Fibroblast of gingiva (primary cell): Measurements from ENCODE around the gene PNMA8C.
"Not testable (repeated sequence)": the region's sequence is repeated elsewhere in the genome, so short reads cannot be mapped to it uniquely, and the experiment has no call there.

ENCODE experiments used
- DNase-seq: peaks from one replicate; pipeline ENCODE4 v3.0.0-alpha.2; 2011; ENCODE audit warnings: low read depth

Gene PNMA8C

GRCh38 chr19:46447006-46447405 is 18.3 kb upstream of the PNMA8C start:
- no peak for DNase-seq

- no peak for DNase-seq
Observed at GRCh38 chr19:46446021-46446420, 17.3 kb upstream of the PNMA8C start.

DNA sequence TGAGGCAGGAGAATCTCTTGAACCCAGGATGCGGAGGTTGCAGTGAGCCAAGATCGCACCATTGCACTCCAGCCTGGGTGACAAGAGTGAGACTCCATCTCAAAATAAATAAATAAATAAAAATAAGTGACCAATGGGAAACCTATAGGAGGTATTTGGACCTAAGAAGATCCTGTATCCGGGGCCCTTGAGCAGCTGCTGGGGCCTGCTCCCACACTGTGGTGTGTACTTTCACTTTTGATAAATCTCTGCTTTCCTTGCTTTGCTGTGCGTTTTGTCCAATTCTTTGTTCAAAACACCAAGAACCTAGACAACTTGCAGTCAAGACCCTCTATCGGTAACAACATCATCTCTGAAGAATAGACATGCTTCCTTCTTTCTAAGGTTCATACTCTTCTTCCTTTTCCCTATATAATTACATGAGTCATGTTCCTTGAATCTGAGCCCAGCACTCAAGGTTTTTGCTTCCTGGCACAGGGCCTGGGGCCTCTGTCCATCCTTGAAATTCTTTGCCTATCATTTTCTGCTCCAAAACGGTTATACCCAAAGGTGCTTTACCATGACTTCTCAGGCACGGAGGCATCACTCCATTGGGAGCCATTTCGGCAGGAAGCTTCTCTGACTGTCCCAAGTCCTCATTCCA is 14.2 kb upstream of the PNMA8C start:
- peak; percentile 59 for DNase-seq

- DNase-seq: no peak
Observed at GRCh38 chr19:46441866-46442265, 13.1 kb upstream of the PNMA8C start.

GRCh38 chr19:46435689-46436088 is 7.0 kb upstream of the PNMA8C start:
- DNase-seq: not testable (repeated sequence)

DNA sequence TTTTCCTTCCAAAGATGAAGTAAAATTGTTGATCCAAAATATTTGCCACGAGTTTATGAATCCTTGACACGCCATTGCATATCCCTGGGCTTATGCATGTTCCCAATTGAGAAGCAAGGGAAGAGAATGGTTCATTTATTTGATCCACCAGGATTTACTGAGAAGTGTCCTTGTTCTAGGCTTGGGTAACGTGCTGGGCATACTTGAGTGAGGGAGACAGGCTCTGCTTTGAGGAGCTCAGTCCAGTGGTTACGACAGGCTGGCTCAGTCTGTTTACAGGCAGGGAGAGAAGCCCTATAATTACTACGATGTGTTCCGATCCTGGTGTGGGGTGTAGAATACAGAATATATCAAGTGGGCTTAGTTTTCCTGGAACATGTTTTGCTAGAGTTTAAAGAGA is 6.3 kb upstream of the PNMA8C start:
- no peak for DNase-seq

DNA sequence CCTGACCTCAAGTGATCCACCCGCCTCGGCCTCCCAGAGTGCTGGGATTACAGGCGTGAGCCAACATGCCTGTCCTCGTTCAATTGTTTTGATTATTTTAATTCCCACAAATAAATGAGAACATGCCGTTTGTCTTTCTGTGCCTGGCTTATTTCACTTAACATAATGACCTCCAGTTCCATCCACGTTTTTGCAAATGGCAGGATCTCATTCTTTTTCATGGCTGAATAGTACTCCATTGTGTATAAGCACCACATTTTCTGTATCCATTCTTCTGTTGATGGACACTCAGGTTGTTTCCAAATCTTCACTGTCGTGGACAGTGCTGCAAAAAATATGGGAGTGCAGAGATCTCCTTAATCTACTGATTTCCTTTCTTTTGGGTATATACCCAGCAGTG is 4.7 kb upstream of the PNMA8C start:
- DNase-seq: not testable (repeated sequence)

- no peak for DNase-seq
Observed at GRCh38 chr19:46431824-46432223, 3.1 kb upstream of the PNMA8C start.

- DNase-seq: no peak
Observed at GRCh38 chr19:46429999-46430398, 1.3 kb upstream of the PNMA8C start.

GRCh38 chr19:46427518-46428045 is 1.2 kb downstream of the PNMA8C start:
- DNase-seq: no peak

DNA sequence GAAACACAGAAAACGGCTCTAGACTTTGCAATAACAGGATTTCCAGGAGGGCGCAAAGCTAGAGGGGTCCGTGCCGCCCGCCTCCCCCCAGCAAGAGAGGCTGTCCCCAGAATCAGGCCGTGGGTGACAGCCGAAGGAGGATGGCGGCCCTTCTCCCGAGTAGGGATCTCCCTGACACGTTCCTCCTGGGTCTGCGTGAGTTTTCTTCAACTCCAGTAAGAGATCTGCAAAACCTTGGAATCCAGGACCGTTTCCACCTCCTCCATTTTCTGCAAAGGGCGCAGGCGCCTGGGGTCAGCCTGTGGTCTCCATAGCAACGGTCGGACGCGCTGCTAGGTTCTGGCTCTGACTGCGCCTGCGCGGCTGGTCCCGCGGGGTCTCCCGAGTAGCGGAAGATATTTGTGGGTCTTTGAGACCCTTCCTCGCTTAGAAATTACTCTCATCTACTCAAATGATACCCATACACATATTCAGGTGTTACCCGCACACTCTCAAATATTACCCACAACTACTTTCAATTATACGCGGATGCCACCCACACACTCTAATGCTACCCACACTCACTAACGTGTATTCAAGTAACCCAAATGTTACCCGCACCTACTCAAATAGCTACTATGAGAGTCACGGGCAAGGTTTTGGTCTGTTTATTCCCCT is 2.1 kb downstream of the PNMA8C start:
- peak; percentile 72 for DNase-seq

DNA sequence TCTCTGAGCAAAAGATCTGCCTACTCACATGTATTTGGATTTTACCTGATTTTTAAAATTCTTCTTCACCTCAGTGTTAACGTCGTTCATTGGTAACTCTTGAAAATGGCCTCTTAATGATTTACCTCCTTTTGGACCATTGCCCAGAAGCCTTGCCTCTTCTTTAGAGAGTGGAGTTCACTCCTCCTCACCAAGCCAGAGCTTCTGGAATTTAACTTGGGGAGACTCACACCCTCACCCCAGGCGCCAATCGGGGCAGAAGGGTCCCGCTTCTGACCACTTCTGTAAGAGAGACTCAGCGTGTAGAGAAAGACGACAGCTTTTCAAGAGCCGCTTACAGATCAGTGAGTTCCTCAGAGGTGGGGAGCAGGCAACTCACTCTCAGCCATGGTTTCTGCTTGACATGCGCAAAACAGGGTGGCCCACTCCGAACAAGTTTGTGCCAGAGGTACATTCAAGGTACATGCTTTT is 2.7 kb downstream of the PNMA8C start:
- DNase-seq: no peak

- DNase-seq: no peak
Observed at GRCh38 chr19:46423188-46423587, 5.5 kb downstream of the PNMA8C start.

- no peak for DNase-seq
Observed at GRCh38 chr19:46422344-46422743, 6.4 kb downstream of the PNMA8C start.

DNA sequence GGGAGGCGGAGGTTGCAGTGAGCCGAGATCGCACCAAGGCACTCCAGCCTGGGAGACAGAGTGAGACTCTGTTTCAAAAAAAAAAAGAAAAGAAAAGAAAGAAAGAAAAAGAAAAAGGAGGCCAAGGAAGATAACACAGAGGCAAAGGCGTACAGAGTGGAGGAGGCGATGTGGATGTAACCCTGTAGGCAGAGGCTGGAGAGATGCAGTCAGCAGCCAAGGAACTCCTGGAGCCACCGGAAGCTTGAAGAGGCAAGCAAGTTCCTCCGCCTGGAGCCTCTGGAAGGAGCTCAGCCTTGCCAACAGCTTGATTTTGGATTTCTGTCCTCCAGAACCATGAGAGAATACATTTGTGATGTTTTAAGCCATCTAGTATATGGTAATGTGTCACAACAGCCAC is 8.7 kb downstream of the PNMA8C start:
- DNase-seq: no peak

- peak; percentile 68 for DNase-seq
Observed at GRCh38 chr19:46415804-46416709, 12.7 kb downstream of the PNMA8C start.

- not testable (repeated sequence) for DNase-seq
Observed at GRCh38 chr19:46414899-46415298, 13.8 kb downstream of the PNMA8C start.

- DNase-seq: peak; percentile 79
Observed at GRCh38 chr19:46413262-46414031, 15.3 kb downstream of the PNMA8C start, which contains the start of gene CCDC8. Gene CCDC8 (minus strand): TSS chr19:46413564. CDS start chr19:46412810, 754 bp downstream.

DNA sequence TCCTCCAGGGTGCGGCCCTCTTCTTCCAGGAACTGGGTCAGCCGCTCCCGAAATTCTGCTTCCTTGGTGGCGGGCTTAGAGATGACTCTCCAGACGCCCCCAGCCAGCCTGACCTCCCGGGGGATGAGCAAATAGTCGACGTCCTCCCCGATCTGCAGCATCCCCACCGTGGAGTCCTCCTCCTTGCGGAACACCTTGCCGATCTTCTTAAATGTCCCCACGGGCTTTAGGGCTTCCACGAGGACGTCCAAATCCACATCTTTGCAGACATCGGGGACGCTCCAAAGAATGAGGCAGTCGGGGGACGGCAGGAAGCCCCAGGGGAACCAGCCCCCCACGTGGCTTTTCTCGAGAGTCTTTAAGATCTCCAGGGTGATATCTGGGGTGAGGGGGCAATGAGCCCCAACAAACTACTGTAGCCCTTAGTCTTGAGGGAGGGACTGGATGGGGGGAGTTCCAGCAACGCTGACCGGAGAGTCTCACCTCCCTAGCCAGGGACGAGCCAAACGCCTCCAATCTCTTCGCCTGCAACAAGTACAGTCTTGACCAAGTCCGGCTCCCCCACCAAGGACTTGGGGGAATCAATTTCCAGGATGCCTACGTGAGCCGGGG is 16.0 kb downstream of the PNMA8C start:
- no peak for DNase-seq

- no peak for DNase-seq
Observed at GRCh38 chr19:46411925-46412649, 16.6 kb downstream of the PNMA8C start.
